Vagina (tissue), 2 donors: ENCODE results near the gene IL23R. TPM values are rescaled to one million over a fixed set of nuclear protein-coding genes. Genes with fewer than 3 reads are reported as not detected.
A peak's percentile ranks its signal among the peaks of the same experiment; 100 is the strongest.

Source experiments
- DNase-seq, 2 donors: peaks; one replicate each; pipeline ENCODE4 v3.0.0-alpha.2; 2017; ENCODE audit errors: extremely low spot score in 2 of 2
- H3K27ac ChIP-seq: fragments of 200-600 bp; sonication (generic); one replicate; pipeline ENCODE4 v1.5.1; 2019
- H3K27me3 ChIP-seq: fragments of 200-600 bp; sonication (generic); one replicate; pipeline ENCODE4 v1.5.1; 2019
- H3K36me3 ChIP-seq, 2 donors: fragments of 200-600 bp; sonication (generic); one replicate each; pipeline ENCODE4 v1.5.1; 2017 to 2019
- H3K4me1 ChIP-seq: fragments of 200-600 bp; sonication (generic); one replicate; pipeline ENCODE4 v1.5.1; 2019
- H3K4me3 ChIP-seq, 2 donors: fragments of 200-600 bp; sonication (generic); 1 replicate in 1 of 2; 2 replicates in 1 of 2; pipeline ENCODE4 v1.5.1; 2016 to 2019
- H3K9me3 ChIP-seq: fragments of 200-600 bp; sonication (generic); one replicate; pipeline ENCODE4 v1.5.1; 2019
- CTCF ChIP-seq, 3 experiments: fragments of 450-650 bp in 2 of 3; fragments of 200-600 bp in 1 of 3; sonication (generic) in 1 of 3; IDR thresholded peaks; one replicate each; pipeline ENCODE4 v1.5.1; 2017 to 2019; ENCODE audit warnings: antibody characterized with exemption in 3 of 3, mild to moderate bottlenecking in 2 of 3, moderate library complexity in 2 of 3
- POLR2A ChIP-seq, 2 donors: fragments of 450-650 bp; IDR thresholded peaks; one replicate each; pipeline ENCODE4 v1.6.1; 2017; ENCODE audit warnings: antibody characterized with exemption in 2 of 2, mild to moderate bottlenecking in 2 of 2, moderate library complexity in 2 of 2
- POLR2AphosphoS5 ChIP-seq, 2 donors: sonication (generic); formaldehyde crosslinking; IDR thresholded peaks; one replicate each; pipeline ENCODE4 v1.9.0; 2017; ENCODE audit warnings: antibody characterized with exemption in 2 of 2, mild to moderate bottlenecking in 2 of 2, low read depth in 1 of 2; ENCODE audit not compliant: insufficient read depth in 1 of 2
- intact Hi-C: fragments of 100-400 bp; cut with DNase I; formaldehyde crosslinking; loops from one replicate; pipeline ENCODE4 v1.15.1; 2023
- total RNA-seq: library from RNA; depleted of rRNA; stranded (reverse); fragments of >200 nt; gene quantifications from one replicate; pipeline ENCODE4 v1.2.3, GENCODE V29; 2016

Gene IL23R
- total RNA-seq, 1 donor from 2014 or later = not detected

- no peaks in the 10 kb centered on the region for H3K36me3 ChIP-seq
- H3K9me3 ChIP-seq = no peaks in the 10 kb centered on the region
- no peak overlapping the region for H3K27ac ChIP-seq
- H3K4me3 ChIP-seq = no peak overlapping the region
- TF ChIP-seq POLR2A (IDR thresholded peaks at IDR 0.05) (no peak), CTCF (IDR thresholded peaks at IDR 0.05) (no peak), POLR2AphosphoS5 (IDR thresholded peaks at IDR 0.05; ENCODE audit: insufficient read depth in 1 of 2, low read depth in 1 of 2) (no peak)
- H3K27me3 ChIP-seq = no peaks in the 10 kb centered on the region
- DNase-seq = no peak
- H3K4me1 ChIP-seq = no peaks in the 10 kb centered on the region
- intact Hi-C loops = no loop called here
These were observed 40.0 kb upstream of the IL23R start for GRCh38 chr1:67126111-67126746.

- Histone ChIP-seq H3K9me3 (no peaks in the 10 kb centered on the region), H3K4me1 (no peaks in the 10 kb centered on the region), H3K27me3 (no peaks in the 10 kb centered on the region), H3K36me3 (no peaks in the 10 kb centered on the region), H3K27ac (no peak overlapping the region), H3K4me3 (no peak overlapping the region)
- no peak for DNase-seq
- intact Hi-C loops = no loop called here
- TF ChIP-seq CTCF (IDR thresholded peaks at IDR 0.05) = no peak
- no peak for TF ChIP-seq POLR2AphosphoS5 (IDR thresholded peaks at IDR 0.05; ENCODE audit: insufficient read depth in 1 of 2, low read depth in 1 of 2)
- no peak for TF ChIP-seq POLR2A (IDR thresholded peaks at IDR 0.05)
These were observed 39.3 kb upstream of the IL23R start for GRCh38 chr1:67126974-67127373.

- Histone ChIP-seq H3K9me3 (no peaks in the 10 kb centered on the region), H3K4me3 (no peak overlapping the region), H3K27ac (no peak overlapping the region), H3K4me1 (peaks cover 12% of the 10 kb centered on the region), H3K36me3 (no peaks in the 10 kb centered on the region), H3K27me3 (no peaks in the 10 kb centered on the region)
- intact Hi-C loops = no loop called here
- DNase-seq = no peak
- no peak for TF ChIP-seq CTCF (IDR thresholded peaks at IDR 0.05)
- no peak for TF ChIP-seq POLR2AphosphoS5 (IDR thresholded peaks at IDR 0.05; ENCODE audit: insufficient read depth in 1 of 2, low read depth in 1 of 2)
- TF ChIP-seq POLR2A (IDR thresholded peaks at IDR 0.05) = no peak
These were observed 35.6 kb upstream of the IL23R start for GRCh38 chr1:67130673-67131072.

GRCh38 chr1:67133177-67133576 is 33.1 kb upstream of the IL23R start:
- DNase-seq = no peak
- no peak for TF ChIP-seq POLR2A (IDR thresholded peaks at IDR 0.05)
- TF ChIP-seq CTCF (IDR thresholded peaks at IDR 0.05) = no peak
- TF ChIP-seq POLR2AphosphoS5 (IDR thresholded peaks at IDR 0.05; ENCODE audit: insufficient read depth in 1 of 2, low read depth in 1 of 2) = no peak
- Histone ChIP-seq H3K9me3 (no peaks in the 10 kb centered on the region), H3K27ac (no peak overlapping the region), H3K36me3 (no peaks in the 10 kb centered on the region), H3K4me3 (no peak overlapping the region), H3K27me3 (no peaks in the 10 kb centered on the region), H3K4me1 (peaks cover 15% of the 10 kb centered on the region)
- intact Hi-C loops = no loop called here

GRCh38 chr1:67134695-67135094 is 31.6 kb upstream of the IL23R start, which contains the start of gene C1orf141:
Gene C1orf141 (minus strand): TSS chr1:67134970. CDS start chr1:67127240, 7,730 bp downstream.
- H3K4me1 ChIP-seq = peaks cover 15% of the 10 kb centered on the region
- intact Hi-C loops = no loop called here
- no peak within 1 kb of the TSS for H3K27ac ChIP-seq
- peak within 1 kb of the TSS; percentile 23 to 35 for H3K4me3 ChIP-seq
- H3K27me3 ChIP-seq = no peaks in the 10 kb centered on the region
- H3K9me3 ChIP-seq = no peaks in the 10 kb centered on the region
- H3K36me3 ChIP-seq = no peaks in the 10 kb centered on the region
- TF ChIP-seq POLR2A (IDR thresholded peaks at IDR 0.05) (no peak), POLR2AphosphoS5 (IDR thresholded peaks at IDR 0.05; ENCODE audit: insufficient read depth in 1 of 2, low read depth in 1 of 2) (no peak), CTCF (IDR thresholded peaks at IDR 0.05) (no peak)
- no peak for DNase-seq
